Neutrophil (primary cell): ENCODE results near the gene MAGIX.
A peak's percentile ranks its signal among the peaks of the same experiment; 100 is the strongest.

Experiments used
- H3K27ac ChIP-seq: fragments of 200-600 bp; sonication (generic); 2 replicates; pipeline ENCODE4 v1.5.1; 2016; ENCODE audit warnings: mild to moderate bottlenecking, moderate library complexity
- H3K27me3 ChIP-seq: fragments of 200-600 bp; sonication (generic); 2 replicates; pipeline ENCODE4 v1.6.0; 2016; ENCODE audit warnings: mild to moderate bottlenecking
- H3K36me3 ChIP-seq: fragments of 200-600 bp; sonication (generic); 2 replicates; pipeline ENCODE4 v1.5.1; 2017
- H3K4me1 ChIP-seq, 2 experiments: fragments of 200-600 bp in 1 of 2; sonication (generic) in 1 of 2; 1 replicate in 1 of 2; 2 replicates in 1 of 2; pipeline versions ENCODE4 v1.5.1 to v1.6.1; 2013 to 2016; ENCODE audit warnings: low read depth in 1 of 2, low read length in 1 of 2, mild to moderate bottlenecking in 1 of 2, moderate library complexity in 1 of 2; ENCODE audit not compliant: control insufficient read depth in 1 of 2, insufficient read depth in 1 of 2
- H3K4me3 ChIP-seq, 2 experiments: fragments of 200-600 bp in 1 of 2; sonication (generic) in 1 of 2; 1 replicate in 1 of 2; 2 replicates in 1 of 2; pipeline ENCODE4 v1.5.1; 2013 to 2016; ENCODE audit warnings: low read depth in 1 of 2, low read length in 1 of 2, mild to moderate bottlenecking in 1 of 2, moderate library complexity in 1 of 2
- H3K9me3 ChIP-seq: fragments of 200-600 bp; sonication (generic); 2 replicates; pipeline ENCODE4 v1.5.1; 2016
- TF ChIP-seq, protein P1 (sequence below): fragments of 200-600 bp; sonication (generic); IDR thresholded peaks from 2 replicates; pipeline ENCODE4 v1.5.1; 2016; ENCODE audit warnings: antibody characterized with exemption

MAGIX gene

DNA sequence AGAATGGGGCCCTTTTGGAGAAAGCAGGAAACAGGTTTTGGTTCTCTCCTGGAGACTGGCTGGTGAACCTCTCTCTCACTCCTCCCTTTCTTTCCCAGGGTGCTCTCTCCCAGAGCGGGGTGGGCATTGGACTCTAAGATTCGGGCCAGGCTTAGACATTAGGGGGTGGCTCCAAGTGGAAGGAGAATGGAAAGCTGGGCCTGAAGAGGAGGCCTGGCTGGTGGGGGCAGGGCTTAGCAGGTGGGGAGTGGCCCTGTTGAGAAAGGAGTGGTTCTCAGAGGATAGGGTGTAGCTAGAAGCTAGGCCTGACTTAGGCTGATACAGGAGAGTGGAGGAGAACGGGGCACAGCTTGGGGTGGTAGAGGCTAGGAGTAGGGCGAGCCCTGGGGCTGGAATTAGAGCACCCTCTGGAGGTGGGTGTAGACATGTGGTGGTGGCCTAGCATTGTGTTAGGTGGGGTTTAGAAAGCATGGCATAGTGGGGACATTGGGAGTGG is 14.8 kb downstream of the MAGIX start:
- H3K4me1 ChIP-seq: peaks cover 41 to 52% of the 10 kb centered on the region in 2 experiments
- H3K4me3 ChIP-seq: peak overlapping the region; percentile 43 to 44
- H3K36me3 ChIP-seq: peaks cover 58% of the 10 kb centered on the region
- peak overlapping the region; percentile 94 for H3K27ac ChIP-seq
- H3K27me3 ChIP-seq: no peaks in the 10 kb centered on the region
- TF ChIP-seq, protein P1, sequence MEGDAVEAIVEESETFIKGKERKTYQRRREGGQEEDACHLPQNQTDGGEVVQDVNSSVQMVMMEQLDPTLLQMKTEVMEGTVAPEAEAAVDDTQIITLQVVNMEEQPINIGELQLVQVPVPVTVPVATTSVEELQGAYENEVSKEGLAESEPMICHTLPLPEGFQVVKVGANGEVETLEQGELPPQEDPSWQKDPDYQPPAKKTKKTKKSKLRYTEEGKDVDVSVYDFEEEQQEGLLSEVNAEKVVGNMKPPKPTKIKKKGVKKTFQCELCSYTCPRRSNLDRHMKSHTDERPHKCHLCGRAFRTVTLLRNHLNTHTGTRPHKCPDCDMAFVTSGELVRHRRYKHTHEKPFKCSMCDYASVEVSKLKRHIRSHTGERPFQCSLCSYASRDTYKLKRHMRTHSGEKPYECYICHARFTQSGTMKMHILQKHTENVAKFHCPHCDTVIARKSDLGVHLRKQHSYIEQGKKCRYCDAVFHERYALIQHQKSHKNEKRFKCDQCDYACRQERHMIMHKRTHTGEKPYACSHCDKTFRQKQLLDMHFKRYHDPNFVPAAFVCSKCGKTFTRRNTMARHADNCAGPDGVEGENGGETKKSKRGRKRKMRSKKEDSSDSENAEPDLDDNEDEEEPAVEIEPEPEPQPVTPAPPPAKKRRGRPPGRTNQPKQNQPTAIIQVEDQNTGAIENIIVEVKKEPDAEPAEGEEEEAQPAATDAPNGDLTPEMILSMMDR: peak; percentile 46
- H3K9me3 ChIP-seq: no peaks in the 10 kb centered on the region

DNA sequence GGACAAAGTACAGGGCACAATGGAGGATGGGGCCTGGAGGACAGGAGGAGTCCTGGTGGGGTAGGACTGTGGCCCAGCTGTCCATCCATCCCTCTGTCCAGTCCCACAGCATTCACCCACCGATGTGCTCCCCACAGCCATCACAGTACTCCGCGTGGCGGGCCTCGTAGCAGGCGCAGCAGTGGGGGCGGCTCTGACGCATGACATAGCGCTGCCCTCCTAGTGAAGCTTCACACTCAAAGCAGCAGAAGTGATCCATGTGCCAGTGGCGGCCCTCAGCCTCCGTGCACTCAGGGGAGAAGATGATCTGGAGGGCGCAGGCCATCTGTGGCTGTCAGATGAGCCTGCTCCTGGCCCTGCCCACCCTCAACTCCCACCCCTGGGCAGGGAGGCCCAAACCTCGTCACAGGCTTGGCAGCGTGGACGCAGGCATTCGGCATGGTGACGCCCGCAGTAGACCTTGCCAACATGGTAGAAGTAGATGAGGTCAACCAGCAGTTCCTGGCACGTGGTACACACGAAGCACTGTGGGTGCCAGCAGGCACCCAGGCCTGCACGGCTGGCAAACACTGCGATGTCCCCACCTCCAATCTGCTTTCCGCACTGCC is 15.4 kb downstream of the MAGIX start:
- H3K27ac ChIP-seq: peak overlapping the region; percentile 94
- H3K9me3 ChIP-seq: no peaks in the 10 kb centered on the region
- H3K36me3 ChIP-seq: peaks cover 61% of the 10 kb centered on the region
- TF ChIP-seq, protein P1: no peak
- no peak overlapping the region for H3K4me3 ChIP-seq
- H3K4me1 ChIP-seq: peaks cover 37 to 48% of the 10 kb centered on the region in 2 experiments
- no peaks in the 10 kb centered on the region for H3K27me3 ChIP-seq

DNA sequence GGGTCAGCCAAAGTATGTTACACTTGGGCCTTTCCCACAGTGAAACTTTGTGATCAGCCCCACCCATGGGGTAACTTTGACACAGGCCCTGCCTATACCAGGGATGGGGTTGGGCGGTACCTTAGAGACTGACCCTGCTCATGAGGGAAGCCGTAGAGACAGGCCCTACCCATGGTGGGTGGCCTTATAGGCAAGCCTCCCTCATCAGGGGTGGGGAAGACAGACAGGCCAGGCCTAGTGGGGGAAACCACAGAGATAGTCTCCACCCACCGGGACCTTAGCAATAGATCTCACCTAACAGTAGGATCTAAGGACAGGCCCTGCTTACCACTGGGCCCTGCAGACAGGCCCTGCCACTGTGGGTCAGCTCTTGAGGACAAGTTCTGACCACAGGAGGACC is 16.0 kb downstream of the MAGIX start:
- TF ChIP-seq, protein P1: no peak
- Histone ChIP-seq H3K4me1 (peaks cover 31 to 42% of the 10 kb centered on the region in 2 experiments), H3K4me3 (no peak overlapping the region), H3K27ac (peak overlapping the region; percentile 94), H3K36me3 (peaks cover 58% of the 10 kb centered on the region), H3K9me3 (no peaks in the 10 kb centered on the region), H3K27me3 (no peaks in the 10 kb centered on the region)

DNA sequence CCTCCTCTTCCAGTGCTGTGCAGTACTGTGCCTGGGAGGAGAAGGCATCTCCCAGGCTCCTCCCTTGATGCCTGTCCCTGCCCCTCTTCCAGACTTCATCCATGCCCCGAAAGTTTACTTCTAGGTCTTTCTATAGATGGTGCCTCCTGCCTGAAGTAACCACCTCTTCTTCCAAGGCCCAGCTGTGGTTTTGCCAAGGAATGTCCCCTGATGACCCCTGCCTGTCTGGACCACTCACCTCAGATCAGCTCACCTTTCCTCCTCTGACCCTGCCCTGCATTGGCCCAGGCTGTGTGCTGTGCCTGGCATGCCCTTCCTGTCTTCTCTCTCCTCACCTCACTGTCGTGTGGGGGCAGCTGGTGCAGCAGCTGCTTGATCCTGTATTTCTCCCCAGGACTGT is 16.8 kb downstream of the MAGIX start:
- Histone ChIP-seq H3K4me1 (peaks cover 28 to 34% of the 10 kb centered on the region in 2 experiments), H3K4me3 (no peak overlapping the region), H3K9me3 (no peaks in the 10 kb centered on the region), H3K27me3 (no peaks in the 10 kb centered on the region), H3K36me3 (peaks cover 50% of the 10 kb centered on the region), H3K27ac (no peak overlapping the region)
- TF ChIP-seq, protein P1: no peak

DNA sequence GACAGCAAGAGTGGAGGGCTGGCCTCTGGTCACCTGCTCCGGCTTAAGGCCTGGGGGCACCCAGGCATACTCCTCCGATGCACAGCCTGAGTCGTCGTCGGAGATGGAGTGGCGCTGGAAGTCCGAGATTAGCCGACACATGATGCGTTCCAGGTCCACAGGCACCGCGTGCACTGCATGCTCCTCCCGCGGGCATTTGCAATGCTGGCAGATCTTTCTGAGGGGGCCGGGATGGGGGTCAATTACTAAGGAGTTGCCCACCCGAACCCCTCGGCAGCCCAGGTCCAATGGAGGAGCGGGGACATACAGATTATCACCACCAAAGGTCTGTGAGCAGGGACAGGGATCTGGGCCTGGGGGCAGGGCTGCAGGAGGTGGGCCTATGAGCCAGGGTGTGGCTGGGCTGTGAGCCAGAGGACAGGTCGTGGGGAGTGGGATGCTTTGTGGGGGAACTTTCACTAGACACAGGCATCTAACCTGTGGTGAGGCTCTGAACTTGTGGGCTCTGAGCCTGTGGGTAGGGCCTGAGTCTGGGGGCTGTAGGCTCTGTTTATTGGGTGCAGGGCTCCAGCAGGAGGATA is 21.2 kb downstream of the MAGIX start:
- peak overlapping the region in 1 of 2 experiments; percentile 64 for H3K4me3 ChIP-seq
- peaks cover 22% of the 10 kb centered on the region for H3K36me3 ChIP-seq
- H3K4me1 ChIP-seq: peaks cover 27 to 28% of the 10 kb centered on the region in 2 experiments
- H3K27me3 ChIP-seq: no peaks in the 10 kb centered on the region
- TF ChIP-seq, protein P1: no peak
- peak overlapping the region; percentile 90 for H3K27ac ChIP-seq
- no peaks in the 10 kb centered on the region for H3K9me3 ChIP-seq
